Retinal pigment epithelial cell (primary cell): ENCODE data around the gene FRMD3.
"Not testable (repeated sequence)": the region's sequence is repeated elsewhere in the genome, so short reads cannot be mapped to it uniquely, and the experiment has no call there.

Source experiments
- DNase-seq: peaks from one replicate; pipeline ENCODE4 v3.0.0-alpha.2; 2010; ENCODE audit warnings: low read depth
- H3K4me3 ChIP-seq: 2 replicates; pipeline ENCODE4 v1.5.1; 2011; ENCODE audit warnings: mild to moderate bottlenecking, low read length, control low read depth, moderate library complexity
- TF ChIP-seq, protein P1 (sequence below): conservative IDR thresholded peaks from 2 replicates; pipeline ENCODE4 v1.5.1; 2011; ENCODE audit warnings: low read depth, low read length, control low read depth, inconsistent platforms

Gene FRMD3

DNA sequence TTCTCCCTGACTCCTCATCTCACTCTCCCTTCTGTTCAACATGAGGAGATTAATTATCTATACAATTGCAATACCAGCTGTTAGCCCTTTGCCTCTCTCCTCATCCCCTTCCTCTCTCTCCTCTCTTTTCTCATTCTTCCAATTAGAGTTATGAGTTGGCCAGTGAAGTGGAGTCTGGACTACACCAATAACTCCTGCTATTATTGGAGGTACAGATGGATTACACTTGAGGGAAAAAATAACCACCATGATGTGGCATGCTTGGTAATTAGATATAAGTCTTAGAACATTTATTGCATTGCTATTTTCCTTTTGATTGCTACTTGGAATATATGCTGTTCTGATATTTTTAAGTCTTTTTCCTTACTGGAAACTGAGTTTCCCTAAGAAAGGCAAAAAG is 159.2 kb downstream of the FRMD3 start:
- DNase-seq = no peak
- H3K4me3 ChIP-seq = no peak overlapping the region
- TF ChIP-seq, protein P1, sequence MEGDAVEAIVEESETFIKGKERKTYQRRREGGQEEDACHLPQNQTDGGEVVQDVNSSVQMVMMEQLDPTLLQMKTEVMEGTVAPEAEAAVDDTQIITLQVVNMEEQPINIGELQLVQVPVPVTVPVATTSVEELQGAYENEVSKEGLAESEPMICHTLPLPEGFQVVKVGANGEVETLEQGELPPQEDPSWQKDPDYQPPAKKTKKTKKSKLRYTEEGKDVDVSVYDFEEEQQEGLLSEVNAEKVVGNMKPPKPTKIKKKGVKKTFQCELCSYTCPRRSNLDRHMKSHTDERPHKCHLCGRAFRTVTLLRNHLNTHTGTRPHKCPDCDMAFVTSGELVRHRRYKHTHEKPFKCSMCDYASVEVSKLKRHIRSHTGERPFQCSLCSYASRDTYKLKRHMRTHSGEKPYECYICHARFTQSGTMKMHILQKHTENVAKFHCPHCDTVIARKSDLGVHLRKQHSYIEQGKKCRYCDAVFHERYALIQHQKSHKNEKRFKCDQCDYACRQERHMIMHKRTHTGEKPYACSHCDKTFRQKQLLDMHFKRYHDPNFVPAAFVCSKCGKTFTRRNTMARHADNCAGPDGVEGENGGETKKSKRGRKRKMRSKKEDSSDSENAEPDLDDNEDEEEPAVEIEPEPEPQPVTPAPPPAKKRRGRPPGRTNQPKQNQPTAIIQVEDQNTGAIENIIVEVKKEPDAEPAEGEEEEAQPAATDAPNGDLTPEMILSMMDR = no peak

DNA sequence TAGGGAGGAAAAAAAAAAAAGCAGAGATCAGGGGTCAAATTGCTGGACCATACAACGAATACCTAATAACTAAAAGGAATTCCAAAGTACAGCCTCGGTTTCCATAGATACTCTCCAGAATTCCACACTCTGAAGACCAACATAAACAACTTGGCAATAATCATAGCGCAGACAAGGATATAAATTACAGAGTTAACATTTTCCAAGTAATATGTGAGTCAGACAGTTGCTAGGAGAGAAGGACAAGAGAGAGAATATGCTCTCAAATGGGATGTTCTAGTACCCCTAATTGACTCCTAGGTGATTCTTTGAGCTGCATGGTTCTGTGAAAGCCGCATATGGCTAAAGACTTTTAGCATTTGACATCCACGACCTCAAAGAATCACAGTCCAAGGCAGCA is 165.2 kb downstream of the FRMD3 start:
- no peak for DNase-seq
- H3K4me3 ChIP-seq = no peak overlapping the region
- TF ChIP-seq, protein P1 = no peak

DNA sequence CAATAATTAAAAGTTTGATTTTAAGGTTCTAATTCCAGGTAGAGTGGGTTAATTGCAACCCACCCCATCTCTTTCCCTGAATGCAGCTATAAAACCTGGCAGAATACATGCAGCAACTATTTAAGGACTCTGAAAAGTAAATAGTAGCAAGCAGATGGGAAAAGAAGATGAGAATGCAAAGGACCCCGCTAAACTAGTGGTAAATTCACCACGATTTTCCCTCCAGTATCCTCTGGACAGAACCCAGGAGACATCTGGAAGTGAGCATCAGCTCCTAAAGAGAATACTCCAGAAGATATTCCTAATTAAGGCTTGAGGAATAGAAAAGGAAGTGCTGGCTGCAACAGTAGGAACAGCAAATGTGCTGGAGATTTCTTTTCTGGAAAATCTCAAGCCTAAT is 170.9 kb downstream of the FRMD3 start:
- DNase-seq = no peak
- TF ChIP-seq, protein P1 = no peak
- no peak overlapping the region for H3K4me3 ChIP-seq

DNA sequence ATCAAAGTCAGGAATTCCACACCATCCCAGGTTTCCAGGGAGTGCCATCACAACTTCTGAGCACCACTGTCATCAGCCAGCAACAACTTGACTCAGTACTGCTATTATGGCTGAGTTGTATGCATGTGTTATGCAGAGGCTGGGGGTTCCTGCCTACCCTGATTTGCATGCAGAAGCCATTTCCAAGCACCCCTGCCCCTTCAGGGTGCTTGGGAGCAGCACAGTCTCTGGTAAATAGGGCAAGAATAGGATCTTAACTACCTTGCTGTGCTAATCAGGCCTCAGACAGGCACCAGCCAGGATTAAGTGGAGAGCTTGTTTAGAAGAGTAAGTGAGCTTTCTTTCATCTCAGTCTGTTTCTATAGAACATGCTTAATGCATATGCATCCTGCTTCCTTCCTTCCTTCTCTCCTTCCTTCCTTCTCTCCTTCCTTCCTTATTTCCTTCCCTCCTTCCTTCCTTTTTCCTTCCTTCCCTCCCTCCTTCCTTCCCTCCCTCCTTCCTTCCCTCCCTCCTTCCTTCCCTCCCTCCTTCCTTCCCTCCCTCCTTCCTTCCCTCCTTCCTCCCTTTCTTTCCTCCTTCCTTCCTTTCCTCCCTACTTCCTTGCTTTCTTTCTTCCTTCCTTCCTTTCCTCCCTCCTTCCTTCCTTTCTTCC is 175.7 kb downstream of the FRMD3 start:
- DNase-seq = no peak
- H3K4me3 ChIP-seq = no peak overlapping the region
- TF ChIP-seq, protein P1 = no peak

DNA sequence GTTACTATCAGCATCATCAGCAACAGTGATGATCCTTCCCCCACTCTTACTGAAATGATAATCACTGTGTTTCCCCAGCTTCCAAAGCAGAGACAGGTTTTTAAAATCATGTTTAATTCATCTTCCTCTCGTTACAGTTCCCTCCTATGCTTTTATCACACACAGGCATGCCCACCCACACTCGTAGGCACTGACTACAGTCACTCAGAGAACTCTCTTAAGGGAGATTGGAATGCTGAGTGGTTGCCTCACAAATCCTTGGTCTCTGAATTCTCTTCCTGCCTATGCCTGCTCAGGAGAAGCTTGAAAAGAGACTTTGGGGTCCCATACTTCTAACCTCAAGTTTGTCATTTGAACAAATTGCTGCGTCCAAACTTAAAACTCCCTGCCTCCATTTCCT is 179.2 kb downstream of the FRMD3 start:
- no peak overlapping the region for H3K4me3 ChIP-seq
- no peak for DNase-seq
- TF ChIP-seq, protein P1 = no peak

DNA sequence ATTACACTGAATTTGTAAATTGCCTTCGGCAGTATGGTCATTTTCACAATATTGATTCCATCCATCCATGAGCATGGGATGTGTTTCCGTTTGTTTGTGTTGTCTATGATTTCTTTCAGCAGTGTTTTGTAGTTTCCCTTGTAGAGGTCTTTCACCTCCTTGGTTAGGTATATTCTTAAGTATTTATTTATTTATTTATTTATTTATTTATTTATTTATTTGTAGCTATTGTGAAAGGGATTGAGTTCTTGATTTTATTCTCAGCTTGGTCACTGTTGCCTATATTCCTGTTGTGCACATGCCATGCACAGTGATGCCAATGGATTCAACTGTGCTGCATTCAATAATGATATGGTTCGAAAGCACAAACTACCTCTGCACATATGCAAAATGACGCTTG is 179.7 kb downstream of the FRMD3 start:
- H3K4me3 ChIP-seq, DNase-seq: not testable (repeated sequence)

DNA sequence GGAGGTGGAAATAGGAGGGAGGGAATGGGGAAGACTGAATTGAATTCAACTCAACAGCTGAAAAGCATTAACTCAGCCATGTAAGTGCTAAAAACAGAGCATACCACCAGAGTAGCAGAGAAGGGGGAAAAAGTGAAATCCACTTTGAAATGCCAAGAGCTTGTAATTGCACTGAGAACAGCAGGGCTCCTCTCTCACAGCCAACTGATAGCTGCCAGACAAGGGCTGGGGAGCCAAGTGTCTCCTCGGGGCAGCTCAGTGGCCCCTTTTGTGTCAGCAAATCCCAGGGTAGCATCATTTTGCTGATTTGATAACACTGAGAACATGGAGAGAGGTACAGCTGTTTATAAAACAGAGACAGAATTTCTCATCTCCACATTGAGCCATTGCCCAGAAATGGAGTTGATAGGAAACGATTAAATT is 182.5 kb downstream of the FRMD3 start:
- no peak for DNase-seq
- H3K4me3 ChIP-seq = no peak overlapping the region
- TF ChIP-seq, protein P1 = no peak
